DMS79 treated with DMSO at 0.1 percent for 48 hours (cell line): ENCODE results near the gene PLBD1.

Experiments
- DNase-seq: peaks from one replicate; lab custom pipeline; 2025; lab: John Stamatoyannopoulos, UW

PLBD1 gene

DNA sequence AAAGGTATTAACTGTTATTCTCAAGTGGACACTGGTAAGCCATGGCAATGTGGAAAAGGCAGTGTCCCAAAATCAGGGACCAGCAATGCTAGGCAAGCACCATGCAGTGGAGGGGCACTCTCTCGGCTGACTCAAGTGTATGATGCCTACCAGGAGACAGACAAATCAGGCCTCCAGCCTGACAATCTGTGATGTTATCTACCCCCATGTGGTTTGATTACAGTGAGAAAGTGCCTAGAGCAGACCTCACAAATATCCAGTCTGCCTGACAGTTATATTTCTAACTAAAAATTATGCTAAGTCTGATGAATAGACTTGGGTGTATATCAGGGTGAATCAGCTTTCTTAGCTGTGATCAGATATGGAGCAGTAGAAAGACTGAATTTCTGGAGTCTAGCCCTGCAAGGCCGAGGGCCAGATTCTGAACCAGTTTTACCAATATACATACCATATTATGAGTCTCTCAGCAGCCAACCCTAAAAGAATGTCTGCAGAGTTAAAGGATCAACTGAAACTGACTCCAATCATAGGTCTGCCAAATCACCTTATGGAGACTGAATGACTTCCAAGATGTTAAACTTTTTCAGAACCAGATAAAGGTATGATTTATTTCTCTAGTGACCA lies 3.2 kb downstream of the PLBD1 start:
- DNase-seq = no peak

DNA sequence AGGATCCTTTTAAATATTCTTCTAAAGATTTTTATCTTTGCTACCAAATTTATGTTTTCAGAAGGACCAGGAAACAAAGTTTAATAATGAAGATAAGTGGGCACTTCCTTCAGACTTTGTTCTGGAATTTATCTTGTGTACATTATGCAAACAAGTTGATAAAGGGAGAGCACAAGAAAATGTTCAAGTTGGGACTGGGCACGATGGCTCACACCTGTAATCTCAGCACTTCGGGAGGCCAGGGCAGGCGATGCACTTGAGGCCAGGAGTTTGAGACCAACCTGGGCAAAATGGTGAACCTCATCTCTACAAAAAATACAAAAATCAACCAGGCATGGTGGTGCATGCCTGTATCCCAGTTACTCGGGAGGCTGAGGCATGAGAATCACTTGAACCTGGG lies 4.6 kb downstream of the PLBD1 start:
- no peak for DNase-seq

DNA sequence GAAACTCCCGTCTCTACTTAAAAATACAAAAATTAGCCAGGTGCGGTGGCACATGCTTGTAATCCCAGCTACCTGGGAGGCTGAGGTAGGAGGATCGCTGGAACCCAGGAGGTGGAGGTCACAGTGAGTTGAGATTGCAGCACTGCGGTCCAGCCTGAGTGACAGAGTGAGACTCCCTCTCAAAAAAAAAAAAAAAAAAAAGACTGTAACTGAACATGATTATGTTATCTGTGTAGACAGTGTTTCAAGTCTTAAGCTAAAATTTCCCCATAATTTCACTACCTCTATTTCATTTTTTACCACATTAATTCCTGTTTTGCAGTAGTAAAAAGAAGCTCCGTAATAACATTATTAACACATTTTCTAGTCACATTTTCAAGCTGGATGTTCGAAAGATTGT lies 5.4 kb downstream of the PLBD1 start:
- DNase-seq = no peak

DNA sequence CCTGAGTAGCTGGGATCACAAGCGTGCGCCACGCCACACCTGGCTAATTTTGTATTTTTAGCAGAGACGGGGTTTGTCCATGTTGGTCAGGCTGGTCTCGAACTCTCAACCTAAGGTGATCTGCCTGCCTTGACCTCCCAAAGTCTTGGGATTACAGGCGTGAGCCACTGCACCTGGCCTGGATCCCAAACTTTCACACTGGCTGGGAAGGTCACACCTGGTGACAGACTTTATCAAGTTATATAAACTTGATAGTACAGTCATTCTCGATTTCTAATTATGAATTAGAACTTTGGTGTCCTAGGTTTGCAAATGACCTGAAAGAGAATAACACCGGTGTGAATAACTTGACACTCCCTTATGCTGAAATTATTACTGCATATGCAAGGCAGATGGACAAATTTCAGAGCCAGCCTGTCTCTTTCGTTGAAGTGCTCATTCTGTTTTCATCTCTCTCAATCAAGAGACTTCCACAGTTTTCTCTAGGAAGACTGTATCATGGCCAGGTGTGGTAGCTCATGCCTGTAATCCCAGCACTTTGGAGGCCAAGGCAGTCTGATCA lies 5.9 kb downstream of the PLBD1 start:
- no peak for DNase-seq

- DNase-seq = no peak
Observed at GRCh38 chr12:14560904-14561574, 6.6 kb downstream of the PLBD1 start.

GRCh38 chr12:14558473-14558959 lies 9.2 kb downstream of the PLBD1 start:
- DNase-seq = no peak

DNA sequence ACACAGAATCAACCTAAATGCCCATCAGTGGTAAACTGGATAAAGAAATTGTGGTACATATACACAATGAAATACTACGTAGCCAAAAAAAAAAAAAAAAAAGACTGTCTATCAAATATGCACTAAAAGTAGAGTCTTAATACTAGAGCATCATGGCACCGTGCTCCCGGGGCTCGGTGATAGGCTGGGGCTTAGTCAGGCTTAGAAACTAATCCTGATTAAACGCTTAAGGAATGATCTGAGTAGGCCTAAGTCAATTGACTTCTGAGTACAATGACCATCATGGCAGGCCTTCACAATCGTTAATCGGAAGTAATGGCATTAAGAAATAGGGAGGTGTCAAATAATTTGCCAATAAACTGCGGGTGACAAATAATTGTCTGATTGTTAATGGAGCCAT lies 9.7 kb downstream of the PLBD1 start:
- no peak for DNase-seq

GRCh38 chr12:14554281-14555007 lies 13.2 kb downstream of the PLBD1 start:
- DNase-seq = peak; percentile 44

DNA sequence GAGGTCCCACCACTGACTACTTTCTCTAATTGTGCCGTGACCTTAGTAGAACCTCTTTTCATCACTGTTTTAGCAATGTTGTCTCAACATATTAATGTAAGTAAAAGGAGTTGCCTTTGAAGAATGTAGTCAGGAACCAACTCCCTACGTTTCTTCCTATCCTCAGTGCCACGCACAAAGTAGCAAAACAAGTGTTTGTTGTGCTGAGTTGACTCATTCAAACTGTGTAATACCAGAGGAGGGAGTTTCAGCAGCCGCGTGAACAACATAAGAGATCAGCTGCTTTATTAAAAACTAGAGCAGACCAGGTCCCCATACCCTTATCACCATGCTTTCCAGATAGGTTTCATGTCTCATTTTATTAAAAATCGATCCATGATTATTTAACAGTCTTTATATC lies 19.1 kb downstream of the PLBD1 start:
- DNase-seq = no peak

- no peak for DNase-seq
Observed at GRCh38 chr12:14547571-14547970, 20.1 kb downstream of the PLBD1 start.

GRCh38 chr12:14545144-14546124 lies 22.2 kb downstream of the PLBD1 start:
- no peak for DNase-seq

DNA sequence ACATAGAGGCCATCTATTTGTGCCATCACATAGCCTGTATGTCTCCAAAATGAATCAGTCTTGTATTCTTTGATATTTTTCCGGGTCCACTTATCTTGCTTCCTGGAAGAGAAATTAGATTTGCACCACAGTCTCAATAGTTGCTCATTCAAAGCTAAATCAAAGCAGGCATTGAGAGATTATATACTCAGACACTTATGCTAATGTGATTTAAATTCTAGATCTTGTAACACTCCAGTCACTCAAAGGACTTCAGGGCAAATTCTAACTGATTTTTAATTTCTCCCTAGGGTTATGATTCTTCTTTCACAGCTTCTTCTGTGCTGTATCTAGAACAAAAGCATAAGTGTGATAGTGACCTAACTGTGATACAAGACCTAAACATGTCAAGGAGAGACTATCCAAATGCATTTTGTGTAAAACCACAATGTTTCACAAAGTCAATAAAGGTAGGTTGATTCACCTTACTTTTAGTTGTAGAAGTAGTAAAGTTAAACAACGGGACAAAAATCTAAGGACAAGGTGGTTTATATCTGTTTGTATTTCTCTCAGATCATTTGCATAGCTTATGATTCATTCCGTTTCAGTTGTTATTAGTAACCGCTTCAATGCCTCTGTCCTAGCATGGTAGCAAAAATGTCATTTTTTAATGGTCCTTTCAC lies 26.8 kb downstream of the PLBD1 start:
- no peak for DNase-seq

DNA sequence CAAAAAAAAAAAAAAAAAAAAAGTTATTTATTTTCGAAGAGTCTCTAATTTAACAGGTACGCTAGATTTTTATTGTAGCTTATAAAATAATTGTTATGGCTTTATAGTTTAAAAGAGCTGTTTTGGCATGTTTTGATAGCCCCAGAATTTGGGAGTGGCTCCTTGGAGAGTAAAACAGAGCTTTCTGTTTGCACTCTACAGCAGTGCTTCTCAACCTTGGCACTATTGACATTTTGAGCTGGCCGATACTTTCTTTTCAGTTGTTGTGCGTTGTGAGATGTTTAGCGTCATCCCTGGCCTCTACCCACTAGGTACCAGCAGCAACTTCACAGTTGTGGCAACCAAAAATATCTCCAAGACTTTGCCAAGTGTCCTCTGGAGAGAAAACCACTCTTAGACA lies 30.6 kb downstream of the PLBD1 start:
- no peak for DNase-seq

GRCh38 chr12:14532152-14532551 lies 35.5 kb downstream of the PLBD1 start:
- no peak for DNase-seq

GRCh38 chr12:14525964-14526363 lies 41.7 kb downstream of the PLBD1 start:
- DNase-seq = no peak

DNA sequence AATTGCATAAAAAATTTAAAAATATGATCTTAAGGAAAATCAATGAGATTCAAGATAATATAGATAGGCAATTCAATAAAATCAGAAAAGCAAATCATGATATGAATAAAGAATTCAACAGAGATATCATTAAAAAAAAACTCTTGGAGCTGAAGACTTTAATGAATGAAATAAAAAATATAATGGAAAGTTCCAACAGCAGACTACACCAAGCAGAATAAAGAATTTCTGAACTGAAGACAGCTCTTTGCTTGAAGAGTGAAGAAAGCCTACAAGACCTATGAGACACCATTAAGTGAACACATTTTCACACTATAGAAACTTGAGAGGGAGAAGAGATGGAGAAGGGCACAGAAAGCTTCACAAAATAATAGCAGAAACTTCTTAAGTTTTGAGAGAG lies 45.9 kb downstream of the PLBD1 start:
- no peak for DNase-seq

DNA sequence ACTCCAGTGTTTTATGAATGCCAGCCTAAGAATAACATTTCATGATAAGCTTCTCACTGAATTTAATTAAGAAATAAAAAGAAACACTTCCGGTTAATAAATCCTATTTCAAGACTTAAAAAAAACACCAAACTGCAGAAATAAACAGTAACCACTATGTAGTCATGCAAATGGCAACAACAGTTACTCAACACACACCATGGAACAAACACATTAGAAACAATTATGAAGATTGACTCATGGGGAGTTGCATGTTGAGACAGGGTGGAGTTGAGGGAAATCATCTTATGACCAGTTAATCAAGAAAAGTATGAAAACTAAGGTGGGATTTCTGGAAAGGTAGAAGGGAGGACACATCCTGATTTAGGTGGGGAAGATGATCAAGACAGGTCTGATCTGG lies 52.7 kb downstream of the PLBD1 start:
- DNase-seq = no peak

GRCh38 chr12:14514154-14514842 lies 53.4 kb downstream of the PLBD1 start:
- peak; percentile 53 for DNase-seq

DNA sequence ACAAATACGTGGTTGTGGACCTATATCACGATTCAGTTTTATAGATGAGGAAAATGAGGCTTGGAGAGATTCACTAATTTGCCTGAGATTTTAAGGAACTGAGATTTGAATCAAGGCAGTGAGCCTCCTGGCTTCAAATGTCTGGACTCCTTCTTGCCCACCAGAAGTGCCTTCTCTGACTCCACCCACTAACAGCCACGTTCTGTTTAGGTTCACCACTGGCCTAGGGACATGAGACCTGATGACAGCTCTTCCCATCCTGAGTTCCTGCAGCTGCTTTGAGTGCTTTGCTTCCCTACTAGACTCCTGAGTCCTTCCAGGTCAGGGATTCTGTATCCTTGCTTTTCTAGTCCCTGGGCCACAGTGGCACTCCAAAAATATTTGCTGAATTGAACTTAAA lies 57.1 kb downstream of the PLBD1 start:
- no peak for DNase-seq
